Measurements from ENCODE around the gene ADAMTSL1.
A peak's percentile ranks its signal among the peaks of the same experiment; 100 is the strongest.

The ADAMTSL1 gene, protein sequence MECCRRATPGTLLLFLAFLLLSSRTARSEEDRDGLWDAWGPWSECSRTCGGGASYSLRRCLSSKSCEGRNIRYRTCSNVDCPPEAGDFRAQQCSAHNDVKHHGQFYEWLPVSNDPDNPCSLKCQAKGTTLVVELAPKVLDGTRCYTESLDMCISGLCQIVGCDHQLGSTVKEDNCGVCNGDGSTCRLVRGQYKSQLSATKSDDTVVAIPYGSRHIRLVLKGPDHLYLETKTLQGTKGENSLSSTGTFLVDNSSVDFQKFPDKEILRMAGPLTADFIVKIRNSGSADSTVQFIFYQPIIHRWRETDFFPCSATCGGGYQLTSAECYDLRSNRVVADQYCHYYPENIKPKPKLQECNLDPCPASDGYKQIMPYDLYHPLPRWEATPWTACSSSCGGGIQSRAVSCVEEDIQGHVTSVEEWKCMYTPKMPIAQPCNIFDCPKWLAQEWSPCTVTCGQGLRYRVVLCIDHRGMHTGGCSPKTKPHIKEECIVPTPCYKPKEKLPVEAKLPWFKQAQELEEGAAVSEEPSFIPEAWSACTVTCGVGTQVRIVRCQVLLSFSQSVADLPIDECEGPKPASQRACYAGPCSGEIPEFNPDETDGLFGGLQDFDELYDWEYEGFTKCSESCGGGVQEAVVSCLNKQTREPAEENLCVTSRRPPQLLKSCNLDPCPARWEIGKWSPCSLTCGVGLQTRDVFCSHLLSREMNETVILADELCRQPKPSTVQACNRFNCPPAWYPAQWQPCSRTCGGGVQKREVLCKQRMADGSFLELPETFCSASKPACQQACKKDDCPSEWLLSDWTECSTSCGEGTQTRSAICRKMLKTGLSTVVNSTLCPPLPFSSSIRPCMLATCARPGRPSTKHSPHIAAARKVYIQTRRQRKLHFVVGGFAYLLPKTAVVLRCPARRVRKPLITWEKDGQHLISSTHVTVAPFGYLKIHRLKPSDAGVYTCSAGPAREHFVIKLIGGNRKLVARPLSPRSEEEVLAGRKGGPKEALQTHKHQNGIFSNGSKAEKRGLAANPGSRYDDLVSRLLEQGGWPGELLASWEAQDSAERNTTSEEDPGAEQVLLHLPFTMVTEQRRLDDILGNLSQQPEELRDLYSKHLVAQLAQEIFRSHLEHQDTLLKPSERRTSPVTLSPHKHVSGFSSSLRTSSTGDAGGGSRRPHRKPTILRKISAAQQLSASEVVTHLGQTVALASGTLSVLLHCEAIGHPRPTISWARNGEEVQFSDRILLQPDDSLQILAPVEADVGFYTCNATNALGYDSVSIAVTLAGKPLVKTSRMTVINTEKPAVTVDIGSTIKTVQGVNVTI (N-terminal part only)

DNA sequence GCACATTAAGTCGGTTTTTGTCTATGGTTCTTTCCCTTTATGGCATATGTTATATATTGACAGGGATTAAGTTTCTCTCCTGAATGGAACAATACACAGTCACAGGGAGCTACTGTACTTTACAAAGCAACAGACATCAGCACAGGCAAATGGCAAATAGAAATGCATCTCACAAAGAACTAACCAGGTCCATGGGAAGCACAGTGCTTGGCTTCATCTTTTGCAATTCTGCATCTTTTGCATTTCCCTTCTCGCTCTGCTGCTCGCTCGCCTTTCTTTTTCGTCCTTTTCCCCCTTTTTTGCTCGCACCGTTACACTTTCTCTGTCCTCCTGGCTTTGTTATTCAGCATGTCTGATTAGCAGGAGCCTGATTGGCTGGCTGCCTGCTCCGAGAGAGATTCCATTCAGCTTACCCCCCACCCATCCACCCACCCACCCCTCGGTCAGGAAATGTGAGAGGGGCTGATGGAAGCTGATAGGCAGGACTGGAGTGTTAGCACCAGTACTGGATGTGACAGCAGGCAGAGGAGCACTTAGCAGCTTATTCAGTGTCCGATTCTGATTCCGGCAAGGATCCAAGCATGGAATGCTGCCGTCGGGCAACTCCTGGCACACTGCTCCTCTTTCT is at the start of gene ADAMTSL1:
TSS of gene ADAMTSL1 (plus strand) at position 502 of the 628 bp plus-strand sequence. CDS start at position 582, 80 bp downstream.
- DNase-seq, result no peak

DNA sequence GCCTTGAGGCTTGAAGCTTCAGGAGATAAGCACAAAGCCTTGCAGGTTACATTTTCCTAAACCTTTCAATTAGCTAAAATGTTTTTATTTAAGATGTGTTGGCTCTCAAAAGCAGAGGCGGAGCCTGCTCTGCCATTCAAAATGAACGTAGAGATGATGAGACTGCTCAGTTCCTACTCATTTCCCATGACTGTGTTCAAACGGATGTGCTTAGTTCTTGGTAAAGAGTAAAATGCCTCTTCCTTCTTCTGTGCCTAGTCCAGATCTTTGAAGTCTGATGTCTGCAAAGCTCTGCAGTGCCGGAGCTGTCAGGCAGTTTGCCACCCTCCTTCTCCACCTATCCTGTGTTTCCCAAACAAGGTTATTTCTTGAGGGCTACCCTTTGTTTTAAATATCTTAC is 46.3 kb upstream of the ADAMTSL1 start:
- no peak for DNase-seq

DNA sequence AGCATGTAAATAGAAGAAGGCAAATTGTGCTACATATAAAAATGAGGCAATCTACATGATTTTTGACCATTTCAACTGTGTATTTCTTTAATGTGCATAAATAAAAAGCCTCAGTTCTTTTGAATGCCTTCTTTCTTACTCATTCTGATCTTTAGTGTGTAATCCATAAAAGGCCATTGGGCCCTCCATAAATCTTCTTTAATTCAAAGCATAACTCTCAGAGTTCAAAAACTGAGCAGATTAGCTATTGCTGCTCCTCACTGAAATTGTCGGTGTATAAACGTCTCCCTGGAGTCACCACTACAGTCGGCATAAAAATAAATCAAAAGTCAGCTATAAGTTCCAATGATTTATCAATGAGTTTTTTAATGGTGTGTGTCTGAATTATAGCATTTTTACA is 45.3 kb upstream of the ADAMTSL1 start:
- no peak for DNase-seq

- DNase-seq, result no peak
These were observed 44.9 kb upstream of the ADAMTSL1 start for GRCh38 chr9:18429070-18429469.

GRCh38 chr9:18433620-18434019 is 40.3 kb upstream of the ADAMTSL1 start:
- DNase-seq, result no peak

- peak; percentile 50 for DNase-seq
These were observed 36.4 kb upstream of the ADAMTSL1 start for GRCh38 chr9:18437315-18438201.

- no peak for DNase-seq
These were observed 35.5 kb upstream of the ADAMTSL1 start for GRCh38 chr9:18438300-18438925.

GRCh38 chr9:18438951-18439350 is 35.0 kb upstream of the ADAMTSL1 start:
- DNase-seq, result no peak

- DNase-seq, result no peak
These were observed 32.7 kb upstream of the ADAMTSL1 start for GRCh38 chr9:18441261-18441660.

DNA sequence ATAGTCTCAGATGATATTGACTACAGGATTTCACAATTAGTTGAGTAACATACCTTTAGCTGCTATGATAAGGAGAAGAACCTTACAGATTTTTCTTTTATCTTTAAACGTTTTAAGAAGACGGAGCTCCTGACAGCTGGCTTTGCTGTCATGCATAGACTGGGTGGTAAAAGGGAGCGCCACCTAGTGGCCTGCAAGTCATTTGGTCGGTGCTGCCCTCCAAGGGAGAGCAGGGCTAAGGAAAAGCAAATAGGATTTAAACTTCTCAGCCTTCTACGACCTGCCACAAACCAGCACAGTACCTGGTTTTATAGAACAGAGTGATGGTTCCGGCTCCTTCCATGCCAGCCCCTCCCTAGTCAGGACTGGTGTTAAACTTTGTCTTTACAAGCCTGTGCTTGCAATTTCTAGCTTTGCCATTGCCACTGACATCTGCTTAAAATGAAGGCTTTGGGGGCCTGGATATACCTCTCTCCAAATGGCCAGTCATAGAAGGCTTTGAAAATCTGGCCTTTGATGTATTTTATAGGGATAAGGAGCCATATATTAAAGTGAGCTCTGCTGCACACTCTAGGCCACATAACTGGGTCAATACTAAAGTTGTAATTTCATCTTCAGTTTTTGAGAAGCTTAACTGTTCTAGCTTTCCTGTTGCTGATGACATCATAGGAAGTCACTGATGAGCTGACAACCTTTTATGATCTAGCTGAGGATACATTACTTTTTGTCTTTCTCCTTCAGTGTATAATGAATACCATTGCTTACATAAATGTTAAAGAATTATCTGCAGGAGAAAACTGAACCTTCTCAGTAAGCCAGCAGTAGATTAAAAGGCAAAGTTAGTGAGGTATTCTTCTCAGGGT is 31.1 kb upstream of the ADAMTSL1 start:
- peak; percentile 64 for DNase-seq

GRCh38 chr9:18447131-18447530 is 26.8 kb upstream of the ADAMTSL1 start:
- DNase-seq, result no peak

- DNase-seq, result no peak
These were observed 26.4 kb upstream of the ADAMTSL1 start for GRCh38 chr9:18447541-18447940.

DNA sequence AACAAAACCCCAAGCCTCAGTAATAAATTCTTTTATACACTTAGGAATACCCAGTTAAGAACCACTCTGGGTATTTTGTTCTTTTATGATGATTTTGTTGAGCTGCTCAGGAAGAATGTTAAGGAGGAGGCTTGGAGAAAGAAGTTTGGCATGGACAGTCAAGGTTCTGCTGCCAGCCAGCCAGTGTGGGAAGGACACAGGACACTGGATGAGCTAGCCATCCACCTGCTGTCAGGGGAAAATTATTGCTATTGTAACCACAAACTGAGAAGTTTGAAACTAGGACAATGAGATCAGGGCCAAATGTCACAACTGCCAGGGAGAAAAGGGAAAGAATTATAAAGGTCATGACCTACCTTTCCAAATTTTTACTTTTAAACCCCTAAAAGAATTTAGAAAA is 25.9 kb upstream of the ADAMTSL1 start:
- no peak for DNase-seq

- no peak for DNase-seq
These were observed 22.5 kb upstream of the ADAMTSL1 start for GRCh38 chr9:18451406-18451805.

GRCh38 chr9:18452276-18452675 is 21.7 kb upstream of the ADAMTSL1 start:
- no peak for DNase-seq

- no peak for DNase-seq
These were observed 17.2 kb upstream of the ADAMTSL1 start for GRCh38 chr9:18456624-18457237.

GRCh38 chr9:18457510-18457909 is 16.4 kb upstream of the ADAMTSL1 start:
- no peak for DNase-seq

GRCh38 chr9:18459962-18460584 is 13.9 kb upstream of the ADAMTSL1 start:
- no peak for DNase-seq

DNA sequence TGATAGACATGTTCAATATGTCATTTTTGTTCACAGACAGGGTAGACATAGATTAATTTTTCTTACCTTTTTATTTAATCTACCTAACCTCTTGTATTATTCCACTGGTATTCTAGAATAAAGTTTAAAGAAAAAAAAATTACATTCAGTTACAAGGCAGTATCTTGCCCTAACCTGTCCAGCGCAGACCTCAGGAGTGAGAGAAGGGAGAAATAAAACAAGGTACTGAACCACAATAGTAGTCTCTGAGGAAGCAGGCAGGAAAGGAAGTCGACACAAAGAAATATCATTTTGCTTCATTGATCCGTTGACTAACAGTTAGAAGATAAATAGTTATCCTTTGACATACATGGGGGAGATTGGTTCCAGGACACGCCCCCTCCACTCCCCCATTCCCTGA is 12.5 kb upstream of the ADAMTSL1 start:
- no peak for DNase-seq
